Loucy (cell line): Measurements from ENCODE around the gene SNRPA1.

Experiments
- H2AFZ ChIP-seq: fragments of 200-600 bp; sonication (generic); 2 replicates; pipeline ENCODE4 v1.6.0; 2016; ENCODE audit warnings: antibody characterized with exemption, mild to moderate bottlenecking, low read length, moderate library complexity
- H3F3A ChIP-seq: fragments of 200-600 bp; 2 replicates; pipeline ENCODE4 v1.6.0; 2016; ENCODE audit warnings: antibody characterized with exemption, low read depth, mild to moderate bottlenecking
- H3K27me3 ChIP-seq: fragments of 200-600 bp; sonication (generic); 2 replicates; pipeline ENCODE4 v1.6.1; 2014; ENCODE audit warnings: low read length, mild to moderate bottlenecking; ENCODE audit not compliant: insufficient read depth, poor library complexity, severe bottlenecking
- H3K36me3 ChIP-seq: fragments of 200-600 bp; sonication (generic); 2 replicates; pipeline ENCODE4 v1.6.1; 2016; ENCODE audit warnings: low read length; ENCODE audit not compliant: insufficient read depth
- H3K4me1 ChIP-seq: fragments of 200-600 bp; sonication (generic); 2 replicates; pipeline ENCODE4 v1.5.1; 2014; ENCODE audit warnings: low read length, mild to moderate bottlenecking; ENCODE audit not compliant: insufficient read depth, poor library complexity, severe bottlenecking
- H3K4me2 ChIP-seq: fragments of 200-600 bp; sonication (generic); 2 replicates; pipeline ENCODE4 v1.6.0; 2014; ENCODE audit warnings: antibody characterized with exemption, low read length, low read depth, mild to moderate bottlenecking; ENCODE audit not compliant: poor library complexity, severe bottlenecking
- H3K4me3 ChIP-seq: fragments of 200-600 bp; sonication (generic); 2 replicates; pipeline ENCODE4 v1.5.1; 2014; ENCODE audit warnings: low read length, mild to moderate bottlenecking, mixed read lengths; ENCODE audit not compliant: poor library complexity, severe bottlenecking
- H3K79me2 ChIP-seq: fragments of 200-600 bp; sonication (generic); 2 replicates; pipeline ENCODE4 v1.6.1; 2014; ENCODE audit warnings: low read length; ENCODE audit not compliant: insufficient read depth
- H3K9ac ChIP-seq: fragments of 200-600 bp; sonication (generic); 2 replicates; pipeline ENCODE4 v1.6.0; 2014; ENCODE audit warnings: mild to moderate bottlenecking, low read depth, low read length, moderate library complexity; ENCODE audit not compliant: poor library complexity, severe bottlenecking
- H3K9me2 ChIP-seq: fragments of 200-600 bp; sonication (generic); replicated peaks from 2 replicates; pipeline ENCODE4 v1.6.1; 2016; ENCODE audit warnings: low read depth, low read length, mixed read lengths
- H3K9me3 ChIP-seq: fragments of 200-600 bp; sonication (generic); 2 replicates; pipeline ENCODE4 v1.6.1; 2014; ENCODE audit warnings: mild to moderate bottlenecking, antibody characterized with exemption, low read length, low read depth; ENCODE audit not compliant: insufficient read depth
- H4K20me1 ChIP-seq: fragments of 200-600 bp; sonication (generic); 2 replicates; pipeline ENCODE4 v1.6.0; 2014; ENCODE audit warnings: antibody characterized with exemption, low read length, mild to moderate bottlenecking; ENCODE audit not compliant: insufficient read depth, poor library complexity, severe bottlenecking
- EZH2phosphoT487 ChIP-seq: fragments of 200-600 bp; IDR thresholded peaks from 2 replicates; pipeline ENCODE4 v1.6.1; 2018; ENCODE audit warnings: antibody characterized with exemption, mild to moderate bottlenecking, moderate library complexity, borderline replicate concordance
- TF ChIP-seq, protein P1 (sequence below): fragments of 200-600 bp; sonication (generic); conservative IDR thresholded peaks from 2 replicates; pipeline ENCODE4 v1.5.1; 2014; ENCODE audit warnings: mild to moderate bottlenecking, antibody characterized with exemption, low read length

SNRPA1 gene

DNA sequence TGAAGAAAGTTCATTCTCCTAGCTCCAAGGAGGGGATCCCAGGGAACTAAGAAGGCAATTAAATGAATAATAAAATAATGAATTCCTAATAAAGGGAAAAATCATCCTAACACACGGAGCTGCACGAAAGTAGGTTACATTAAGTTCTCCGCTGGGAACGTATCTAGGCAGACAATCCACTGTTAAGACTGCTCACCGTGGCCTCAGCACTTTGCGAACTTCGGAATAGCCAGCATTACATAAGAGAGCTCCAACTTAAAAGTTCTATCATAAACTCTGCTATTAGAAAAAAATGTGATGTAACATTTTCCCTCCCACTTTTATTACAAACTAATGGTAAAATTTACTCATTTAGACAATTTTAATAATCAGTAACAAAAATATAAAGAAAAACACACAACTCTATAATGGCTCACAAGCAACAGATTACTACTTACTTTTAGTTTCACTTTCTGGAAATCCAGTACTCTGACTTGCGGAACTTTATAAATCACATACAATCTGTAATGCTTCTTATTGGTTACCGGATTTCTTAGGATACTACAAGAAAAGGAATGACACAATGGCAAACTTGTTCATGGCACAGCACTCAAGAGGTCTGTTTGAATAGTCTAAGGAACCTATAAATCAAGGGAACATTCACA lies 8.5 kb downstream of the SNRPA1 start:
- peaks cover 75% of the 10 kb centered on the region for H3K36me3 ChIP-seq
- H3K9ac ChIP-seq, result no peak overlapping the region
- peaks cover 65% of the 10 kb centered on the region for H3K79me2 ChIP-seq
- no peaks in the 10 kb centered on the region for H3K27me3 ChIP-seq
- peaks cover 12% of the 10 kb centered on the region for H3K4me1 ChIP-seq
- peaks cover 64% of the 10 kb centered on the region for H4K20me1 ChIP-seq
- H3K9me3 ChIP-seq, result no peaks in the 10 kb centered on the region
- no peak overlapping the region for H3K4me2 ChIP-seq
- no peak overlapping the region for H2AFZ ChIP-seq
- H3K9me2 ChIP-seq, result no peaks in the 10 kb centered on the region
- no peak overlapping the region for H3K4me3 ChIP-seq
- H3F3A ChIP-seq, result 0 out of 2 replicates have a peak, but pooled peaks cover 2% of the 10 kb centered on the region
- TF ChIP-seq, protein P1, sequence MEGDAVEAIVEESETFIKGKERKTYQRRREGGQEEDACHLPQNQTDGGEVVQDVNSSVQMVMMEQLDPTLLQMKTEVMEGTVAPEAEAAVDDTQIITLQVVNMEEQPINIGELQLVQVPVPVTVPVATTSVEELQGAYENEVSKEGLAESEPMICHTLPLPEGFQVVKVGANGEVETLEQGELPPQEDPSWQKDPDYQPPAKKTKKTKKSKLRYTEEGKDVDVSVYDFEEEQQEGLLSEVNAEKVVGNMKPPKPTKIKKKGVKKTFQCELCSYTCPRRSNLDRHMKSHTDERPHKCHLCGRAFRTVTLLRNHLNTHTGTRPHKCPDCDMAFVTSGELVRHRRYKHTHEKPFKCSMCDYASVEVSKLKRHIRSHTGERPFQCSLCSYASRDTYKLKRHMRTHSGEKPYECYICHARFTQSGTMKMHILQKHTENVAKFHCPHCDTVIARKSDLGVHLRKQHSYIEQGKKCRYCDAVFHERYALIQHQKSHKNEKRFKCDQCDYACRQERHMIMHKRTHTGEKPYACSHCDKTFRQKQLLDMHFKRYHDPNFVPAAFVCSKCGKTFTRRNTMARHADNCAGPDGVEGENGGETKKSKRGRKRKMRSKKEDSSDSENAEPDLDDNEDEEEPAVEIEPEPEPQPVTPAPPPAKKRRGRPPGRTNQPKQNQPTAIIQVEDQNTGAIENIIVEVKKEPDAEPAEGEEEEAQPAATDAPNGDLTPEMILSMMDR, result no peak
- TF ChIP-seq EZH2phosphoT487, result no peak

DNA sequence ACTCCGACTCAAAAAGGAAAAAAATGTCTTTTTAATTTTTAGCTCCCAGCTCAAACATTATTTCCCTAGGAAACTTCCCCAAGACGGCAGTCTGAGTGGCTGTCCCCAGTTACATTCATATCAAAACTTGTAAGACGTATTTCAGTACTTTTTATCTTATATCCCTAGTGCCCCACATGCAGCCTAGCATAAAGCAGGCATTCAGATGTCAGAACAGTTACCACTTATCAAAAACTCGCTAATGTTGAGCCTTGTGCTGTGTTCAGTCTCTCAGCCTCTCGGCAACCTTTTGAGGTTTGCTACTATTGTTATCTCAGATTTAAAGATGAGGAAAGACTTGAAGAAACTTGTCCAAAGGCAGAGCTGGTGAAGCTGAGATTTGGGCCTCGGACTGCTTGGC lies 11.1 kb downstream of the SNRPA1 start:
- no peak overlapping the region for H3K9ac ChIP-seq
- no peak for TF ChIP-seq EZH2phosphoT487
- TF ChIP-seq, protein P1, result no peak
- H4K20me1 ChIP-seq, result peaks cover 38% of the 10 kb centered on the region
- H3K79me2 ChIP-seq, result peaks cover 38% of the 10 kb centered on the region
- H3K4me3 ChIP-seq, result no peak overlapping the region
- H3K9me3 ChIP-seq, result no peaks in the 10 kb centered on the region
- H3K9me2 ChIP-seq, result no peaks in the 10 kb centered on the region
- H2AFZ ChIP-seq, result no peak overlapping the region
- H3F3A ChIP-seq, result no peaks in the 10 kb centered on the region
- no peaks in the 10 kb centered on the region for H3K4me1 ChIP-seq
- H3K27me3 ChIP-seq, result no peaks in the 10 kb centered on the region
- H3K36me3 ChIP-seq, result peaks cover 88% of the 10 kb centered on the region
- H3K4me2 ChIP-seq, result no peak overlapping the region

DNA sequence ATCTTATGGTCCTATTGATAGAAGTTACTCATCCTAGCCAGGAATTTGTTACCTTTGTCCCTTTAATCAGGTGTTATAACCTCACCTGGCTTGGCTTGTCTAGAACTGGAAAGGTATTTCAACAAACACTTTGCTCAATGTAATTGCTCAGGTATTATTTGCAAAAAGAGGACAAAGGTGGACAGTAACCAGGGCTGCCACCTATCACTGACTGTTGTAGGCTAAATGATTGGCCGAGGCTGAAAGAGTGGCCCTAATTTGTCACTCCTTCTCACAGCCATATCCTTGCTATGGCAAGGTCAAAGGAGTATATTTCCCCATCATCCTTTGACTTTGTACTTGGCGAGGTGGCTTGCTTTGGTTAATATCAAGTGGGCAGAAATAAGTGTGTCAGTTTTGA lies 15.0 kb downstream of the SNRPA1 start:
- Histone ChIP-seq H3K79me2 (peaks cover 25% of the 10 kb centered on the region), H3K4me1 (peaks cover 17% of the 10 kb centered on the region), H3K36me3 (peaks cover 54% of the 10 kb centered on the region; the same call in 1 of the 2 replicates), H3K4me2 (no peak overlapping the region), H3K4me3 (no peak overlapping the region), H4K20me1 (peaks cover 21% of the 10 kb centered on the region), H3K9me3 (no peaks in the 10 kb centered on the region), H3K9ac (no peak overlapping the region), H3F3A (no peaks in the 10 kb centered on the region), H3K9me2 (no peaks in the 10 kb centered on the region), H3K27me3 (no peaks in the 10 kb centered on the region), H2AFZ (no peak overlapping the region)
- no peak for TF ChIP-seq EZH2phosphoT487
- TF ChIP-seq, protein P1, result no peak
